AG10803 (cell line): Measurements from ENCODE around the gene AOC3.
A peak's percentile ranks its signal among the peaks of the same experiment; 100 is the strongest.
"Not testable (repeated sequence)": the region's sequence is repeated elsewhere in the genome, so short reads cannot be mapped to it uniquely, and the experiment has no call there.

Source experiments
- DNase-seq: peaks from one replicate; pipeline ENCODE4 v3.0.0; 2010; ENCODE audit warnings: low read depth
- H3K4me3 ChIP-seq: 2 replicates; pipeline ENCODE4 v1.5.1; 2011; ENCODE audit warnings: mild to moderate bottlenecking, low read length, control low read depth
- TF ChIP-seq, protein P1 (sequence below): conservative IDR thresholded peaks from 2 replicates; pipeline ENCODE4 v1.5.1; 2011; ENCODE audit warnings: mild to moderate bottlenecking, low read length, control low read depth, inconsistent platforms

The AOC3 gene

DNA sequence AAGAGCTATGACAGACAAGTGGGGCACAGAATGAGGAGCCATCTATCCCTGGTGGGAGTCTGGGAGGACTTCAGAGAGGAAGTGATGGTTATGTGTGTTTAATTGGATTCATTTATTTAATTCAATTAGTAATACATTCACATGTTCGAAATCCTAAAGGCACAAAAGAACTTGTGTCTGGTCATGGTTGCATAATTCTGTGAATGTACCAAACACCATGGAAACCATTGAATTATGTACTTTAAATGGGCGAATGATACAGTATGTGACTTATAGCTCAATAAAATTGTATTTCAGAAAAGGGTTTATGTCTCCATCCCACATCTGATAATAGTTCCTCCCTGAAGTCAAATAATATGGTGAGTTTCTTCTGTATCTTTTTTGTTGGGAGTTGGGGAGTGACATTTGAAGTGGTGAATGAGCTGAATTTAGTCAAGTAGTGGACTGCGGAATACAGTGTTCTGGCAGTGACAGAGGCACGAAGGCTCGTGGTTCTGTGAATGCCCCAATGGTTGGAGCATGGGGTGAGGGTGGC, 29.8 kb downstream of the AOC3 start:
- DNase-seq = no peak
- TF ChIP-seq, protein P1, sequence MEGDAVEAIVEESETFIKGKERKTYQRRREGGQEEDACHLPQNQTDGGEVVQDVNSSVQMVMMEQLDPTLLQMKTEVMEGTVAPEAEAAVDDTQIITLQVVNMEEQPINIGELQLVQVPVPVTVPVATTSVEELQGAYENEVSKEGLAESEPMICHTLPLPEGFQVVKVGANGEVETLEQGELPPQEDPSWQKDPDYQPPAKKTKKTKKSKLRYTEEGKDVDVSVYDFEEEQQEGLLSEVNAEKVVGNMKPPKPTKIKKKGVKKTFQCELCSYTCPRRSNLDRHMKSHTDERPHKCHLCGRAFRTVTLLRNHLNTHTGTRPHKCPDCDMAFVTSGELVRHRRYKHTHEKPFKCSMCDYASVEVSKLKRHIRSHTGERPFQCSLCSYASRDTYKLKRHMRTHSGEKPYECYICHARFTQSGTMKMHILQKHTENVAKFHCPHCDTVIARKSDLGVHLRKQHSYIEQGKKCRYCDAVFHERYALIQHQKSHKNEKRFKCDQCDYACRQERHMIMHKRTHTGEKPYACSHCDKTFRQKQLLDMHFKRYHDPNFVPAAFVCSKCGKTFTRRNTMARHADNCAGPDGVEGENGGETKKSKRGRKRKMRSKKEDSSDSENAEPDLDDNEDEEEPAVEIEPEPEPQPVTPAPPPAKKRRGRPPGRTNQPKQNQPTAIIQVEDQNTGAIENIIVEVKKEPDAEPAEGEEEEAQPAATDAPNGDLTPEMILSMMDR = no peak
- no peak overlapping the region for H3K4me3 ChIP-seq

DNA sequence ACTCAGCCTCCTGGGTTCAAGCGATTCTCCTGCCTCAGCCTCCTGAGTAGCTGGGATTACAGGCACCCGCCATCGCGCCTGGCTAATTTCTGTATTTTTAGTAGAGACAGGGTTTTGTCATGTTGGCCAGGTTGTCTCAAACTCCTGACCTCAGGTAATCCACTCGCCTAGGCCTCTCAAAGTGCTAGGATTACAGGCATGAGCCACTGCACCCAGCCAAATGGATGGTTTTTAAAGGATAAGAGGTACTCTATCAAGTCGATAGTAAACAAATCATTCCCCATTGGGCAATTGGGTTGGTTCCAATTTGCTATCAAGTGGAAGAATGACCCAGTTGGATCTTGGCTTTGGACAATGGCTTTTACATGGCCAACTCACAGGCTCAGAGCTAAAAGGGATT, 30.7 kb downstream of the AOC3 start:
- not testable (repeated sequence) for DNase-seq, H3K4me3 ChIP-seq

DNA sequence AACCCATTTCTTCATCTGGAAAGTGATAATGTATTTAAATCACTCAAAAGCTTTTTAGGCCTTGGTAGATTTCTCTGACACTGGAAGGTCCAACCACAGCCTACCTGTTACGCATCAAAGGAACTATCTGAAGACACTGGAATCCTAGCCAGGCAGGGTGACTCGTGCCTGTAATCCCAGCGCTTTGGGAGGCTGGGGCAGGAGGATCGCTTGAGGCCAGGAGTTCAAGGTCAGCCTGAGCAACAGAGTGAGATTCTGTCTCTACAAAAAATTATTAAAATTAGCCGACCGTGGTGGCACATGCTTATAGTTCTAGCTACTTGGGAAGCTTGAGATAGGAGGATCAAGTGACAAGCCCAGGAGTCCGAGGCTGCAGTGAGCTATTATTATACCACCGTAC, 31.2 kb downstream of the AOC3 start:
- TF ChIP-seq, protein P1 = no peak
- no peak for DNase-seq
- H3K4me3 ChIP-seq = no peak overlapping the region

DNA sequence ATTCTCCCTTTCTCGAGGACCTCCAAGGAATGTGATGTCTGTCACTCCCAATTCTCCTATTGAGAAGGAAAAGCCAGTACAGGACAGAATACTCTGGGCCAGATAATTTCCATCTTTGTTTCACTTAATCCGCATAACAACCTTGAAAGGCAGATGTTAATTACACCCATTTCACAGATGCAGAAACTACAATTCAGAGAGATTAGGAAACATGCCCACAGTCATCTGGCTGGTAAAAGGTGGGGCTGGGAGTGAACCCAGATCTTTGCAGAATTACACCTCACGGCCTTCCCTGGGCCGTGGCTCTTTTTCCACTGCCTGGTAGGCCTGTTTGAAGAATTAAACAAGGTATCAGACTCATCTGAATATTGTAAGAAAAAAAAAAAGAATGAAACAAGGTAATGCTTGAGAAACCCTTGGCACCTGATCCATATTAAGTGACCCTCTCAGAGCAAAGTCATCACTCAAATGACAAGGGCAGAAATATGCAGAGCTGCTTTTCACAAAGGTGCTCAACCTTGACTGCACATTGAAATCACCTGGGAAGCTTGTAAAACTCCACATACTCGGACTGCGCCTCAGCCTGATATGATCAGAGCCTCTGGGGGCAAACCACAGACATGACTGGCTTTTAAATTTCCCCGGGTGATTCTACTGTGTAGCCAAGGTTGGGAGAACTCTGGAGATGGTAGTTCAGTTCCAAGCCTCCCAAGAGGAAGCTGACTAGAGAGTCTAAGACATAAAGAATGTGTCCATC, 33.0 kb downstream of the AOC3 start:
- TF ChIP-seq, protein P1 = no peak
- H3K4me3 ChIP-seq = no peak overlapping the region
- no peak for DNase-seq

DNA sequence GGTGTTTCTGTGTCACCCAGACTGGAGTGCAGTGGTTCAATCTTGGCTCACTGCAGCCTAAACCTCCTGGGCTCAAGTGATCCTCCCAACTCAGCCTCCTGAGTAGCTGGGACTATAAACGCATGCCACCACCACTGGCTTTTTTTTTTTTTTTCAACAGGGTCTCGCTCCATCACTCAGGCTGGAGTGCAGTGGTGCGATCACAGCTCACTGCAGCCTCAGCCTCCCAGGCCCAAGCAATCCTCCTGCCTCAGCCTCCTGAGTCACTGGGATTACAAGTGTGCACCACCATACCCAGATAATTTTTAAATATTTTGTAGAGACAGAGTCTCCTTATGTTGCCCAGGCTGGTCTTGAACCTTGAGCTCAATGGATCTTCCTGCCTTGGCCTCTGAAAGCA, 34.8 kb downstream of the AOC3 start:
- H3K4me3 ChIP-seq, DNase-seq: not testable (repeated sequence)

DNA sequence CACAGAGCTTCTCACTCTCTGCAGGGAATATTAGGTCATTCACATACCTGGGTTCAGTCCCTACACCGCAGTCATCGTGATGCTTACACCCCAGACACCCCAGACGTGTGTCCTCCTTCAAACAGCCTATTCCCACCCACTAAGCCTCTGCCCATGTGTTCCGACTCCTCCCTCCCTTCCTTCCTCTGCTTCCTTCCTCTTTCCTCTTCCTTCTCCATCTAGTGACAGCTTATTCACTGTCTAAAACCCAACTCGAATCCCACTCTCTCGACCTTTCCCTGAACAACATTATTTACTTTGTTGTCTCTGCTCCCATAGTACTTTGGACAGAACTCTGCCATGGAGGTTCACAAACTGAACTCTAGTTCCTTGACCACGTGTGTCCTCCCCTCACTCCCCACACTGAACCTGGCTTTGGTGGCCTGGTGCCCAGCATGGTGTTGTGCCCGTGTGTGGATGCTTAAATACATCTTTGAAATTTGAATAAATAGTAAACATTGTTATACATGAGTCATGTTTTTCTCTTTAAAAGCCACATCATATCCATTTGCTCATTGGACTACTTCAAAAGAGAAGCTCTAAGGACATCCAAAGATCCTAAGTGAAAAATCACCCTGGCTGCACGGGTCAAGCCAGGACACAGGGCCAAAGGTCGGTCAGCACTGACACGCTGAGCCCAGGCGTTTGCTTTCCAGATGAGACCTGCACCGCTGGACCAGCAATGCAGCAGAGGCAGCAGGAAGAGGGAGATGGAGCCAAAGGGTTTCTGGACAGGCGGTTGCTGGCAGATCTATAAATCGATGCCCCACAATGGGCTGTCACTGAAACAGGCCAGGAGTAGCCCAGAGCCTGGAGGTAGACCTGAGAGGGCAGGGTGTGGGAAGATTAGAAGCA, 35.5 kb downstream of the AOC3 start:
- no peak for DNase-seq
- no peak overlapping the region for H3K4me3 ChIP-seq
- TF ChIP-seq, protein P1 = no peak

DNA sequence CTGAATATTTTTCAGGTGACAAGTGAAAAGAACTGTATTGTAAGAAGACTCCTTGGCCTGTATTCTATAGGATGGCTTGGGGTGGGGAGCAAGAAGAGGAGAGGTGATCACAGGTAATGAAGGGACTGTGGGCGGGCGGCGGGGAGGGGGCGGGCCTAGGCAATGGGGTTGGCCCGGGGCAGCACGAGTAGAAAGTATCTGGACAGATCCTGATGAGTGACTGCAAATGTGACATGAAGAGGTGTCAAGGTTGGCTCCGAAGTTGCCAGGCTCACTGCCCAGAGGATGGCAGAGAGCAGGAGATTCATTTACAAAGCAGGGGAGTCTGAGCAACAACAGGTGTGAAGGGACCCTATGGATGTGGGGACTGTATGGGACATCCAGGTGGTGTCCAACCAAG, 38.8 kb downstream of the AOC3 start:
- TF ChIP-seq, protein P1 = no peak
- no peak for DNase-seq
- no peak overlapping the region for H3K4me3 ChIP-seq

DNA sequence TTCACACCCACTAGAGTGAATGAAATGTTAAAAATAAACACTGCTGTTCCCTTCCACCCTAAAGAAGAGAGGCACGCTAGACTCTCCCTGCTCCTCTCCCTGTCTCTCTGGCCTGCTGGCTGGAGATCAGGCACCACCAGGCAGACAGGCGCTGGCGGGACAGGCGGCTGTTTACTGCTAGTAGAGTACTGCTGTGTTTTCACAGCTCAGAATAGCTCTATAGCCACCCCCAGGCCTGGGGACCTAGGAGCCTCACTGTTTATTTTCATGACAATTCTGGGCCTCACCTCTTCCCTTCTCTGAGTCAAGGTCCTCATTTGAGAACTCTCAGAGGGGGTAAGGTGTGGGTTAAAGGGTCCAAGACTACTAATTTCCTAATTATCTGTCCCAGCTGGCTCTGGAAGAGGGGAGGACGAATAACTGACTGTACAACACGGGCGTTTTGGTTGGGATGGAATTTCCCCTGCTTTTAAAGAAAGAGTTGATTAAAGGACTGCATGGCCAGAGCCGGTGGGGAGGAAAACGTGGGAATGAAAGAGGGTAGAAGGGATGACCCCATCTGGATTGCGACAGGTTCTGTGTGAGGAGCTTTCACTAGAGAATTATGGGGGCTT, 40.6 kb downstream of the AOC3 start:
- peak; percentile 28 for DNase-seq
- TF ChIP-seq, protein P1 = no peak
- H3K4me3 ChIP-seq = no peak overlapping the region
